Measurements from ENCODE around the gene TMEM143.
"Not testable (repeated sequence)": the region's sequence is repeated elsewhere in the genome, so short reads cannot be mapped to it uniquely, and the experiment has no call there.

The TMEM143 gene

GRCh38 chr19:48394331-48395169, 30.8 kb upstream of the TMEM143 start:
- no peak for DNase-seq (ENCODE audit: low spot score in 2 of 2)
- Mint-ChIP-seq H3K27ac (peak overlapping the region; percentile 50), H3K4me1 (peaks cover 66% of the 10 kb centered on the region), H3K9me3 (peaks cover 2% of the 10 kb centered on the region), H3K4me3 (peak overlapping the region; percentile 56), H3K36me3 (peaks cover 12% of the 10 kb centered on the region)
- ATAC-seq = no peak

- DNase-seq (ENCODE audit: low spot score in 2 of 2) = no peak
- Mint-ChIP-seq H3K4me1 (peaks cover 60% of the 10 kb centered on the region), H3K27ac (peak within 1 kb of the TSS; percentile 50), H3K9me3 (no peaks in the 10 kb centered on the region), H3K4me3 (peak within 1 kb of the TSS; percentile 95), H3K36me3 (peaks cover 7% of the 10 kb centered on the region)
- ATAC-seq = no peak
Observed at GRCh38 chr19:48393559-48394330, 30.0 kb upstream of the TMEM143 start, which contains the start of gene GRIN2D. TSS of gene GRIN2D (plus strand) at chr19:48393668. CDS start at chr19:48398393, 4,725 bp downstream.

DNA sequence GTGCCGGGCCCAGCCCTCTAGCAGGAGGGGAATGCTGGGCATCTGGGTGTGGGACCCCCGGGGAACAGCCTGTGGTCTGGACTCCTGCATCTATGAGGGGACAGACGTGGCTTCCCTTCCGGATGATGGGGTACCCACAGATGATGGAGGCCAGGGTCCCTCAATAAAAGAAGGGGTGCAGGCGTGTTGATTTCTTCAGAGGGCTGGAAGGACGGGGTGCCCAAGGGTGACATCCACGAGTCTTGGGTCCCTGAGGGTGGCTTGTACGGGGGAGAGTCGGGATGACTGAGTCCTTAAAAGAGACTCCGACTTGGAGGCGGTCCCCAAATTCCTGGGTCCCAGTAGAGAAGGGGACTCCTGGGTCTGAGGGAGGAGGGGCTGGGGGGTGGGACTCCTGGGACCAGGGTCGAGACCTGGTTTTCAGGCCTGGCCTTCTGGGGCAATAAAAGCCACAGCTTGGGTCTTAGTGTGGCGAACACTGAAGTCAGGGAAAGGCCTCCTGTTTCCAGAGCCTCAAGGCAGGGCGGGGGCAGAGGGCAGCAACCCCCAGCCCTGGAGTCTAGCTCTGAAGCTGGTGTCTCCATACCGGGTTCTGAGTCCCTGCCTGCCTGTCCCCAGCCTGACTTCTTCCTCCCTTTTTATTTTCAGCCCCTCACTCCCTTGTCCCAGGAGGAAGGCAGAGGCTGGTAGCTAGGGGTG, 29.3 kb upstream of the TMEM143 start:
- peaks cover 60% of the 10 kb centered on the region for H3K4me1 Mint-ChIP-seq
- no peak for DNase-seq (ENCODE audit: low spot score in 2 of 2)
- H3K27ac Mint-ChIP-seq = no peak overlapping the region
- no peaks in the 10 kb centered on the region for H3K9me3 Mint-ChIP-seq
- H3K36me3 Mint-ChIP-seq = peaks cover 14% of the 10 kb centered on the region
- peak overlapping the region; percentile 95 for H3K4me3 Mint-ChIP-seq
- ATAC-seq = no peak

DNA sequence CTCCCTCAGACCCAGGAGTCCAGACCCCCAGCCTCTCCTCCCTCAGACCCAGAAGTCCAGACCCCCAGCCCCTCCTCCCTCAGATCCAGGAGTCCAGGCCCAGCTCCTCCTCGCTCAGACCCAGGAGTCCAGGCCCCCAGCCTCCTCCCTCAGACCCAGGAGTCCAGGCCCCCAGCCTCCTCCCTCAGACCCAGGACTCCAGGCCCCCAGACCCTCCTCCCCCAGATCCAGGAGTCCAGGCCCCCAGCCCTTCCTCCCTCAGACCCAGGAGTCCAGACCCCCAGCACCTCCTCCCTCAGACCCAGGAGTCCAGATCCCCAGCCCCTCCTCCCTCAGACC, 28.2 kb upstream of the TMEM143 start:
- peaks cover 50% of the 10 kb centered on the region for H3K4me1 Mint-ChIP-seq
- peak overlapping the region; percentile 95 for H3K4me3 Mint-ChIP-seq
- H3K9me3 Mint-ChIP-seq; DNase-seq (ENCODE audit: low spot score in 2 of 2); ATAC-seq: not testable (repeated sequence)
- peak overlapping the region; percentile 98 for H3K27ac Mint-ChIP-seq
- peaks cover 25% of the 10 kb centered on the region for H3K36me3 Mint-ChIP-seq

- Mint-ChIP-seq H3K36me3 (peaks cover 31% of the 10 kb centered on the region), H3K4me3 (peak within 1 kb of the TSS; percentile 95), H3K9me3 (no peaks in the 10 kb centered on the region), H3K4me1 (peaks cover 49% of the 10 kb centered on the region), H3K27ac (peak within 1 kb of the TSS; percentile 98)
- peak; percentile 76 for ATAC-seq
- DNase-seq (ENCODE audit: low spot score in 2 of 2) = peak; percentile 89 to 92
Observed at GRCh38 chr19:48391100-48392005, 27.6 kb upstream of the TMEM143 start, which contains the start of gene KDELR1. TSS of gene KDELR1 (minus strand) at chr19:48391551. CDS start at chr19:48391358, 193 bp downstream.

DNA sequence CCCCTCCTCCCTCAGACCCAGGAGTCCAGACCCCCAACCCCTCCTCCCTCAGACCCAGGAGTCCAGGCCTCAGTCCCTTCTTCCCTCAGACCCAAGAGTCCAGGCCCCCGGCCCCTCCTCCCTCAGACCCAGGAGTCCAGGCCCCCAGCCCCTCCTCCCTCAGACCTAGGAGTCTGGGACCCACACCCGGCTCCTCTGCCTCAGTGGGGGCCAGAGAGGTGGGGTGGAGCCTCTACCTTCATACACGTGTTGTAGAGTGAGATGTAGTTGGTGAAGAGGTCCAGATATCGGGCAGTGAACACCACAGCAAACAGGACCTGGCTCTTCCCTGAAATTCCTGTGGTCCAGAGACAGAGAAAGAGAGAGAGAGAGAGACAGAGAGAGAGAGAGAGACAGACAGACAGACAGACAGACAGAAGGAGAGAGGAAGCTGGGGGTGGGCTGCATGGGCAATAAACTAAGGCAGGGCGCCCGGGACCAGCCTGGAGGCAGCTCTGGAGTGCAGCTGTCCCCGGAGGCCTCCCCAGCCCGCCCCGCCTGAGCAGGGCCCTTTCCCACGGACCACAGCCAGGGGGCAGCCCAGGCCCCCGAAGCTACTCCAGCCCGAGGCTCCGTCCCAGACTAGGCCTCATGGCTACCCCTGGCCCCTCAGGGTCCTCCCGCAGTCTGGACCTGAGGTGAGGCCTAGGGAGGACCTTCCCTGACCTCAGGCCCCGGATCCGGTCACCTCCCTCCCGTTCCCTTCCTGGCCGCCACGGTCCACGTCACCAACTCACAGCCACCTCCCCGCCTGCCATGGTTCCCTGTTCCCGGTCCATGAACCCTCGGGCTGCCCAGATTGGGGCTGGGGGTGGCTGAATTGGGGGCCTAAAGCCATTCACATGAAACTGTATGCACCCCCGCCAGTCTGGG, 26.7 kb upstream of the TMEM143 start:
- peak overlapping the region; percentile 98 for H3K27ac Mint-ChIP-seq
- H3K36me3 Mint-ChIP-seq = peaks cover 40% of the 10 kb centered on the region
- peak overlapping the region; percentile 95 for H3K4me3 Mint-ChIP-seq
- peaks cover 41% of the 10 kb centered on the region for H3K4me1 Mint-ChIP-seq
- peak; percentile 52 to 79 for DNase-seq (ENCODE audit: low spot score in 2 of 2)
- ATAC-seq = peak; percentile 82
- H3K9me3 Mint-ChIP-seq = no peaks in the 10 kb centered on the region

DNA sequence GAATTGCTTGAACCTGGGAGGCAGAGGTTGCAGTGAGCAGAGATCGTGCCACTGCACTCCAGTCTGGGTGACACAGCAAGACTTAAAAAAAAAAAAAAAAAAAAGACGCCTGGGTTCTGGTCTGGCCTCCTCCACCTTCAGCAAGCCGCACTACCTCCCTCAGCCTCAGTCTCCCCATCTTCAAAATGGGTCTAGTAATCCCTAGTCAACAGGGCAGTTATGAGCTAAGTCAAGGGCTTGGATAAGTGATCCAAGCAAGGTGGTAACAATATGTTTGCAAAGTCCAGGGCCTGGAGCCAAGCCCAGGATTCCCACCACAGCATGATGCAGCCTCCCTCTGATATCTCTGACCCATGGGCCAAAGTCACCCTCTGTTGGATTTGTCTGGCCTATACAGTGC, 23.2 kb upstream of the TMEM143 start:
- Mint-ChIP-seq H3K4me1 (peaks cover 18% of the 10 kb centered on the region), H3K27ac (no peak overlapping the region), H3K36me3 (peaks cover 75% of the 10 kb centered on the region), H3K9me3 (no peaks in the 10 kb centered on the region), H3K4me3 (no peak overlapping the region)
- DNase-seq (ENCODE audit: low spot score in 2 of 2) = no peak
- ATAC-seq = no peak

GRCh38 chr19:48385461-48386087, 21.8 kb upstream of the TMEM143 start:
- Mint-ChIP-seq H3K36me3 (peaks cover 82% of the 10 kb centered on the region), H3K4me3 (no peak overlapping the region), H3K9me3 (no peaks in the 10 kb centered on the region), H3K4me1 (peaks cover 12% of the 10 kb centered on the region), H3K27ac (peak overlapping the region; percentile 36)
- ATAC-seq (no peak), DNase-seq (ENCODE audit: low spot score in 2 of 2) (no peak)

DNA sequence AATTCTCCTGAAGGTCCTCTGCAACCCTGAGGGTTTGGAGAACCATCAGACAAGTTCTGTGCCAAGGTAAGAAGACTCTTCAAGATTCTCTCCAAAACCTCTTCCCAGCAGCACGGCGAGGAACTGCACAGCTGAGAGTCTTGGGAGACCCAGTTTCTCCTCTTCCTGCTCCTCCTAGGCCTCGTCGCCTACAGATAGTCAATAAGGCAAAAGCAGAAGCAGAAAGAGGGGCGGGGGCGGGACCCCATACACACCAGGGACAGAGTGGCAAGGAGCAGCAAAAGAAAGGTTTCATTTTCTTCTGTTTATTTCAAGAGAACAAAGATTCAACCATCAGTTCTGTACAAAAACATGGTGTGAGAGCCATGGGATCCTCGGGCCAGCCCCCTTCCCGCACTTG, 18.5 kb upstream of the TMEM143 start:
- no peaks in the 10 kb centered on the region for H3K9me3 Mint-ChIP-seq
- no peaks in the 10 kb centered on the region for H3K4me1 Mint-ChIP-seq
- H3K4me3 Mint-ChIP-seq = no peak overlapping the region
- DNase-seq (ENCODE audit: low spot score in 2 of 2) (no peak), ATAC-seq (no peak)
- H3K36me3 Mint-ChIP-seq = peaks cover 71% of the 10 kb centered on the region
- no peak overlapping the region for H3K27ac Mint-ChIP-seq

GRCh38 chr19:48381178-48381950, 17.6 kb upstream of the TMEM143 start:
- Mint-ChIP-seq H3K9me3 (no peaks in the 10 kb centered on the region), H3K27ac (no peak overlapping the region), H3K4me1 (no peaks in the 10 kb centered on the region), H3K4me3 (no peak overlapping the region), H3K36me3 (peaks cover 62% of the 10 kb centered on the region)
- no peak for DNase-seq (ENCODE audit: low spot score in 2 of 2)
- ATAC-seq = no peak

GRCh38 chr19:48379058-48379457, 15.3 kb upstream of the TMEM143 start:
- Mint-ChIP-seq H3K4me3 (no peak overlapping the region), H3K36me3 (peaks cover 39% of the 10 kb centered on the region), H3K4me1 (no peaks in the 10 kb centered on the region), H3K27ac (no peak overlapping the region), H3K9me3 (no peaks in the 10 kb centered on the region)
- ATAC-seq (no peak), DNase-seq (ENCODE audit: low spot score in 2 of 2) (no peak)

DNA sequence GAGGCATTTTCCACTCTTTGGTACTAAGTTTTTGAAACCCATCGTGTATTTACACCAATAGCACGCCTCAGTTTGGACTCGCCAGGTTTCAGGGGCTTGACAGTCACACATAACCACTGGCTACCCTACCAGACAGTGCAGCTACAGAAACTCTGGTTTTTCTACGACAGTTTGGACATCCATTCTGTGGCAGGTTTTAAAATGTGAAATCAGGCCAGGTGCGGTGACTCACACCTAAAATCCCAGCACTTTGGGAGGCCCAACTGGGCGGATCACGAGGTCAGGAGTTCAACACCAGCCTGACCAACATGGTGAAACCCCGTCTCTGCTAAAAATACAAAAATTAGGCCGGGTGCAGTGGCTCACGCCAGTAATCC, 14.4 kb upstream of the TMEM143 start:
- DNase-seq (ENCODE audit: low spot score in 2 of 2) (no peak), ATAC-seq (no peak)
- Mint-ChIP-seq H3K4me3 (no peak overlapping the region), H3K27ac (no peak overlapping the region), H3K9me3 (no peaks in the 10 kb centered on the region), H3K36me3 (peaks cover 30% of the 10 kb centered on the region), H3K4me1 (no peaks in the 10 kb centered on the region)

DNA sequence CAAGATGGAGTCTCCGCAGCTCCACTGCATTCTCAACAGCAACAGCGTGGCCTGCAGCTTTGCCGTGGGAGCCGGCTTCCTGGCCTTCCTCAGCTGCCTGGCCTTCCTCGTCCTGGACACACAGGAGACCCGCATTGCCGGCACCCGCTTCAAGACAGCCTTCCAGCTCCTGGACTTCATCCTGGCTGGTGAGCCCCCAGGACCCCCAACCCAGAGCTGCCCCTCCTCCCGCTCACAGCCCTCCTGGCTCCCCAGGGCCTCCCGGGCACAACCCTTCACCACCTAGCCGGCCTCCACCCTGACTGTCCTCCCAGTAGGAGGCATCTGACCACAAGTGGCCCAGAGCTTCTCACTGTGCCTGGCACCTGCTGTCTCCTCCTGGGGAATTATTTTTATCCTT, 9.8 kb upstream of the TMEM143 start:
- Mint-ChIP-seq H3K36me3 (no peaks in the 10 kb centered on the region), H3K4me1 (no peaks in the 10 kb centered on the region), H3K9me3 (no peaks in the 10 kb centered on the region), H3K4me3 (no peak overlapping the region), H3K27ac (no peak overlapping the region)
- ATAC-seq (no peak), DNase-seq (ENCODE audit: low spot score in 2 of 2) (no peak)
